HS-27A (cell line): ENCODE measurements around the gene NEO1.
A peak's percentile ranks its signal among the peaks of the same experiment; 100 is the strongest.

Experiments used
- DNase-seq: peaks from one replicate; pipeline ENCODE4 v3.0.0-alpha.2; 2012; ENCODE audit warnings: low read depth, missing footprints

Gene NEO1

DNA sequence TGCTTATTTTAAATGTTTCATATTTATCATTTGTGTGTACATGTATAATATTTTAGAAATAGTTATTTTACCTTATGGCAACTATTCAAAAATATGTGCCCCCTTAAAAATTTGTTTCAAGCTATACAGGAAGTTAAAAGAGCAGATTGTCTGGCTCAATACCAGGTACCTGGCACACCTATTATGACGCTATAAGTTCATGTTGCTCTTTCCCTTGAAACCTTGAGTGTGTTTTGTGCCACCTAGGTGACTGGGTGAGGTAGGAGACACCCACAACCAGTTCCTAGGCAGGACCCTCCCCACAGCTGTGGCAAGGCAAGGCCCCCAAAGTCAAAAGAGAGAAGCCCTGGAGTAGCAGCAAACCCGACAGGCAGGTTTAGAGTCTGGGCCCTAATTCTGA, 20.6 kb upstream of the NEO1 start:
- DNase-seq: no peak

DNA sequence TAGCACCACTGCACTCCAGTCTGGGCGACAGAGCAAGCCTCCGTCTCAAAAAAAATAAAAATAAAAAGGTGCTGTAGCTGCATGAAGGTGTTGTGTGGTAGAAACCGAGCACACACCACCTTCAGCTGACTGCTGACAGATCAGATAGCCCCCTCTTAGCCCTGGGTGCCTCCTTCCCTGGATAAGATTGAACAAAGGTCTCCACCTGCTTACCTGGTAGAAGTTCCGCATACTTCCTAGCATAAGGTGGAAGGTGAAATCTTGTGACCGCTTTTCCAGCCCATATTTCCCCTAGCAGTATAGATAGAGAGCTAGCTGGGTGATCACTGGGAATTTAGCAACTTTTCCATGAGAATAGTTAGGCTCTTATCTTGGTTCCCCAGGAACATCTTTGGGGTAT, 18.7 kb upstream of the NEO1 start:
- no peak for DNase-seq

DNA sequence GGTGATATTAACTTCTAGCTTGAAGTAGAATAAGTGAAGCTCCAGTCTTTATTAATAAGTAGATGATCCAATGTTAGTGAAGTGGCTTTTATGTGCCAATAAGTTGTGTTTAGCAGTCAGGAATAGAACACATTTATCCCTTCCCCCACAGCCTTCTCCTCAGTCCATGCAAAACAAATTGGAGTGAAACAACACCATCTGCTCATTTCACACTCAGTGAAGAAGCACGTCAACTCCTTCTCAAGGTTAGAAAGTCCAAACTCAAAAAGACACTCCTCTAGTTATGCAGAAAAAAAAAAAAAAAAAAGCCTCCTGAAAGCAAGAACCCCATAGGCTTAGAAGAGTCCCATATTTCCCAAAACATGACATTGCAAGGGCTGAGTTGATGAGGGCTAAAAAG, 18.0 kb upstream of the NEO1 start:
- no peak for DNase-seq

DNA sequence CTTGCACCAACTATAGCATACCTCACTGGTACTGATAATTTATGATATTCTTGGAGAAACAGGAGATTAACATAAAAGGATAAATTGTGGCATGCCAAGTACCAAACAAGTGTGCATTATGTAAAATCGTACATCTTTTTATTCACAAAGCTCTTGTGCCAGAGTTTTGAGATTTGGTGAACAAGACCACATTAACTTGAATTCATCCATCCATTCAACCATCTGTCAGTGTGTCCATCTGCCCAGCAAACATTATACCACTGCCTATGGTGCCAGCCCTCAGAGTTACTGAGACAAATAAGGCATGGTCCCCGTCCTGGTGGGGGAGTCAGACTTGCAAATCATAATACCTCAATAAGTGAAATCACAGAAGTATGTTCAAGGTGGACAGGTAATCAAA, 17.0 kb upstream of the NEO1 start:
- no peak for DNase-seq

DNA sequence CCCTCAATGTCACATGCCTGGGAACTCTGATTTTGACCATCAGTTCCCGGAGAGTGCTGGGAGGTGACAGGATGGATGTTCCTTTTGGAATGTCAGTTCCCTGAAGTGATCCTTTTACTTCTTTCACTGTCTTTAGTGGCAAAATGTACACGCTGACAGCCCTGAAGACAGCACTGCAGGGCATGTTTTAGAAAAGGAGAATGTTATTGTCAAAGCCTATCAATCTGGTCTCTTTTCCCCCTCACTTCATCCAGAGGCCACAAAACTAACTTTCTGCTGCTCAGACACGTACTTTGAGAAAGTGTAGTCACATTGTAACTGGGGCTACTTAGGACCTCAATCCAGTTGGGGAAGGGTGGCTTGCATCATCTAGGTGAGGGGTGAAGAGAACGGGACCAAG, 14.0 kb upstream of the NEO1 start:
- DNase-seq: no peak

DNA sequence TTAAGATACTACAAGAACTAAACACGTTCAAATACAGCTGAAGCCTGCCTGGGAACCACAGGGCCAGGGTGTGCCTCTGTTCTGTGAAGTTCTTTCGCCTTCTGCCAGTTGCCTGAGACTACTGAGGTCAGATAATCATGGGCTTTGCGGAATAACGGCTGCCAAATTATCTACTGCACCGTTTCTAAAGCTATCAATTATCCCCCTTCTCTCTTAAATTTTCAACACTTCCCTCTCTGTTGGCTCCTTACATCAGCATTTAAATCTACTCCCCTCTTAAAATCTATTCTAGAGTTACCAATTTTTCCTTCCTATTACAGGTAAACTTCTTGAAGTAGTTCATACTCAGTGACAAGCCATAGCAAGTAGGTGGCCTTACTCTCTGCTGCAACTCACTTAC, 6.2 kb upstream of the NEO1 start:
- no peak for DNase-seq

DNA sequence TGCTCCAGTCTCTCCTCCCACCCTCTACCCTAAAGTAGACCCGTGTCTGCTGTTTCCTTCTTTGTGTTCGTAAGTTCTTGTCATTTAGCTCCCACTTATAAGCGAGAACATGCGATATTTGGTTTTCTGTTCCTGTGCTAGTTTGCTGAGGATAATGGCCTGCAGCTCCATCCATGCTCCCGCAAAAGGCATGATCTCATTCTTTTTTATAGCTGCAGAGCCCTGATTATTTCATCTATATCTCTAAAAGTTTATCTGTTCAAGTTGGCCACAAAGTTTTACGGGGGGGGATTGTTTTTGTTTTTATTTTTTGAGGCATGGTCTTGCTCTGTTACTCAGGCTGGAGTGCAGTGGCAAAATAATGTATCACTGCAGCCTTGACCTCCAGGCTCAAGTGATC, 4.4 kb upstream of the NEO1 start:
- DNase-seq: no peak

DNA sequence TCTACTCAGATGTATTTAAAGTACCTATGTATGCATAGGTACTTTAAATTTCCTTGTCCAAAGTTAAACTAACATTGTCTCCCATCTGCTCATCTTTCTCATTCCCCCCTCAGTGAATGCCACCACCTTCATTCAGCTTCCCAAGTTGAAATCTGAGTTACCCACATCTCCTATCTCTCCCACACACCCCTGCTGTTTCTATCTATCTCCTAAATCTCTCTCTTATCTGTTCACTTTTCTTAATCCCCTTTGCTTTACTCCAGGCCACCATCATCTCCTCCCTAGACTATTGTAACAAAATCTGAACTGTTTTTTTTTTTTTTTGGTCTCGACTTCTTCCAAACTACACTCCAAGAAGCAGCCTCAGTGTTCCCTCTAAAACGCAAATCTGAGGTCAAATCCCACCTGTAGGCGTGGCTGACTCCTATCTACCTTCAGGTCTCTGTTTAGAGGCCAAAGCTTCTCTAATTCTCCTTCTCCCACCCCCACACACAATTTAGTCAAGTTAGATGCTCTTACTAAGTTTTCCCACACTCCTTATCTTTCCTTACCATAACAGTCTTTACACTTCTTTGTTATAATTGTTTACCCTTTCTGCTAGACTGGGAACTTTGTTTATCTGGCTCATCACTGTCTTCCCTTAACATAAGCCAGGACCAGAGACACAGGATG, 3.5 kb upstream of the NEO1 start:
- DNase-seq: no peak

DNA sequence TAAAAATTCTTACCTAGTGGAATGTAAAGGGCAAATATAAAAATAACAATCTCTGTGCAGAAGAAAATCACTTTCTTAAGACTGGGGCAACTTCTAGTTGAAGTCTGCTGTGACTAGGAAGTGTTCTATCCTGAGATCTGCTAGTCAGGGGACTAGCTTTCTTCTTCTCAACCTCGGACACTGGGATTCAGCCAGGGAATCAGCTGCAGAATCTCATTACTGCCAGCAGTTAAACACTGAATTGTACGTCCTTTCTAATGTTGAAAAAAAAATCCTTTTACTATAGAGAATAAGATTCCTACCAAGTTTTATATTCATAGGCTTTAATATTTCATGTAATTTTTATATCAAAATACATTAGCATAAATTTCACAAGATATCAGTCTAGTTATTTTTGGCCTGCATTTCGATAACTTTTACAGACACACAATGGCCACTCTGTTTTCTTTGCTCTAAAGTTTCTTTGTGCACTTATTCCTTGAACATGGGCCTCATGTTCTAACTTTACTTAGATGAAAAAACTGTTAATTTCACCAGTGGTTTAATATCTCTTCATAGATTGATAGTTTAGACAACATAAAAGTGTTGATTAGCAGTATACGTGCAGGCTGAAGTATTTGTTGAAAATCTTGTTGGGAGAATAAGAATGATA, 2.6 kb upstream of the NEO1 start:
- no peak for DNase-seq

DNA sequence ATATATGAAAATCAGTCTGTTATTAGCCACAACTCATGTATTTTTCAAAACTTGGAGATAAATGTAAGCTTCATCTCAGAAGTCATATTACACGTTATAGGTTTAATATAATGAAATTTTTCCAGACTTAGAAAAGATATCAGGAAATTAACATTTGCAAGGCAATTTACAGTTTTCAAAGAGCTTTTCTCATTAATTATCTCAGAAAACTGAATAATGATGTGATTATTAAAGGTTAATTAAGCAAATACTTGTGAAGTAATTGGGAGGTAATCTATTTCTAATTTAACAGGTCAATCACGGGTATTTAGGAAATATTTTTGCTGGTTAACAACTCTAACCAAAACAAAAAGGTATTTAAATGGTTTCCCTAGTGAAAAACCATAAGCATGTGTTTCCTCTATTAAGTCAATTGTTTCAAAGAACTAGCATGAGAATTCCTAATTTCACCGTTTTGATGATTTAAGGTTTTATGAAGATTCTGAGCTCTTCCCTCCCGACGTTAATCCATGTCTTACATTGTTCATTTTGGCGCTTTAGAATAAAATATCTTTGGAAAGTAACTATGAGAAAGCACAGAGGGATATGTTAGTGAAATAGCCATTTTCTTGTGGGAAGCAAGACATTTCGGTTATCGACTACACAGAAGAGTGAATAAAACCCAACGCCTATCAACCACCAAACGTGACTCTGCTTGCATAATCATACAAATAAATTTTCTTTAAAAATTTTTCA, 1.5 kb upstream of the NEO1 start:
- no peak for DNase-seq

DNA sequence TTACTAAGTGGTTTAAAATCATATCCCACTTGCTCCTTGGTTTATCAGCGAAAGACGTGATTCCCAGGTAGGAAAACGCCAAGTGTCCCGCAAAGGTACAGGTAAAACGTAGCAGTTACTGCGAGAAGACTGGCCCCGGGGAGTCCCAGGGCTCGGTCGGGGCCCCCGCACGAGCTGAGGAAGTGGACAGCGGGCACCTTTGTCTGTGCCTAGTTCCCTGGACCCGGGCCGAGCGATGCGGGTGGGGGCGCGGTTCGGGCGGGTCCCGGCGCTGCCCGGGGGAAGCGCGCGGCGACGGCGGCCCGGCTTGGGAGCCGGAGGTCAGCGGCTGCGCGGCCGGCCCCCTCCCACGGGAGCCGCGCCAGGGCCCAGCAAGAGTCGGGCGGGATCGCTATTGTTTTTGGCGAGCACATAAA, 864 bp upstream of the NEO1 start:
- no peak for DNase-seq

DNA sequence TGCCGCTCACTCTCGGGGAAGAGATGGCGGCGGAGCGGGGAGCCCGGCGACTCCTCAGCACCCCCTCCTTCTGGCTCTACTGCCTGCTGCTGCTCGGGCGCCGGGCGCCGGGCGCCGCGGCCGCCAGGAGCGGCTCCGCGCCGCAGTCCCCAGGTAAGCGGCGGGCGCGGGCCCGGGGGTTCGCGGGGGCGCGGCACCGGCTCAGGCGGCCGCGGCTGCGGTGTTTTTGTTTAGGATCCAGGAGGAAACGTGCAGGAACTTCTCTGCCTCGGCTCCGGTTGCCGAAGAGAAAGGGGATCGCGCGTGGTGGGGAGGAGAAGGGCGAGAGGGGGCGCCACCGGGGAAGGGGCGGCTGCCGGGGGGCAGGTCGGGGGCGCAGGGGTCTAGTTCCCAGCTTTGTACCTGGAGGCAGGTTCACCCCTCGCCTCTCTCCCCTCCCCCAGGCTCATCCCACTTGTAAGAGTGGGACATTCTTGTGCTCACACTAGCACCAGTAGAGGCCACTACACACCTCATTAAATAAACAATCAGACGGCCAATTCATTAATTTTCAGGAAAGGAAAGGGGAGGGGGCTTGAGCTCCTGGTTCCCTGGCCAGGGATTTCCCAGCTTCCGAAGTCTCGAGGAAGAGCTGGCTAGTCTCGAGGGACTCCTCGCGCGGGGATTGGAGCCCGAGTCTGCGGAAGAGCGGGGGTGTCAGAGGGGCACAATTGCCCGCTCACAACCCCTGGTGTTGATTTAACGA, 562 bp downstream of the NEO1 start:
- peak; percentile 53 for DNase-seq

DNA sequence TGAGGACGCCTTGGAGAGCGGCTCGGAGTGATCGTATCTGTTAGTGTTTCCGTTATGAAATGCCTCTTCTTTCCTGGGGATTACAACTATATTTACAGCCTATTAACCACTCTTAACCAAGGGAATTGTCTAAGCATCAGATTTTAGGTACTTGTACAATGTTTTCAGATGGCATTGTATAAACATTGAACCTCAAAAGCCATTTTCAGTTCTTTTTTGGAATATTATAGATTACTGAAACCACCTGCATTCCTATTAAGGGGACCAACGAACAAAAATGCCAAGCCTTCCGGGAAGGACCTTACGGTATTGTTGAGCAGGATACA, 1.1 kb downstream of the NEO1 start:
- no peak for DNase-seq

DNA sequence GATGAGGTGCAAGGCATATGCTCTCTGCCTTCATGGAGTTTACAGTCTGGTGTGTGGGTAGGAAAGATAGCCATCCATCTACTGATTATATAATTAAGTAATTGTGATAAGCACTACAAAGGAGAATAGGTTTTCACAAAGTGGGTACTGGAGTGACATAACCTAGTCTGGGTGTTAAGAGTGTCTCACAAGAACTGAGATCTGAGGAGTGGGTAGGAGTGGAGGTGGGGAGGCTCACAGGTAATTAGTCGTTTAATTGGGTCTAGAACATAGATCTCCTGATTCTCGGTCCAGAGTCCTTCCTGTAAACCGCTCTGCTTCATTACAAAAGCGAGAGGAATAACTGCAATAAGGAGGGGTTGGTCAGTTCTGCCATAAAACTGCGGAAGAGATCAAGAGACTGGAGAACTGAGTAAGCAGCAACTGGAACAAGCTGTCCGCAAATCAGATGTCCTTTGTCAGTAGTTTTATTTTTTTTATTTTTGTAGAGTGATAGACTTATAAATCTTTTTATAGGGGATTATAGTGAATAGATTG, 2.2 kb downstream of the NEO1 start:
- no peak for DNase-seq

DNA sequence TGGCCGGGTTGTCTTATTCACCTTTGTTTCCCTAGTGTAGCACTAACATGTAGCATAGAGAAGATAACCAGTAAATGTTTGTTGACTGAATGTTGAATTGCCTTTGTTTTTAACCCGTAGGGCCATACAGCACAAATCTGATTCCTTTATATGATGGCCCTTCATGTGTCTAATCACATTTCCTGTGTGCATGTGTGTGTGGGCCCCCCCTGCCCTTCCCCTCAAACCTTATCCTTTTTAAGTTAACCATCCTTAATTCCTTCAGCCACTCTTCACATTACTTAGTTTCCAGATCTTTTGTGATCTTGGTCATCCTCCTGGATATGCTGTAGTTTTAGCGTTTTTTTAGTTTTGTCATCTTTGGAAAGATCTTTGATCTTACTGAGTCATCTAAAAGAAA, 4.2 kb downstream of the NEO1 start:
- no peak for DNase-seq

DNA sequence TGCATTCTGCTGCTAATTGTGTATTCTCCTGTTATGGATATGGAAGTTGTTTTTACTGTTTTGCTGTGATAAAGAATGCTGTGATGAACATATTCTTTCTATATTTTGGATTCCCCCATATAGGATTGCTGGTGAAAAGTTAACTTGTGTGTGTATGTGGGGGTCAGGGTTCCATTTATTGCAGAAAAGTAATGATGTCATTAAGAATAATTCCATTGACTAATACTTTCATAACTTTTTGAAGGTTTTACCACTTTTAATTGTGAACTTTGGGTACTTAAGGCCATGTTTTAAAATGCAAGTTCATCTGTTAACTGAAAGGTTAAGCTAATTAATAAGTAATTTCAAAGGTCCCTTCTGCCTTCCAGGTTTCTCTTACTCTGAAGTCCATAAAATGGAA, 6.2 kb downstream of the NEO1 start:
- DNase-seq: no peak

DNA sequence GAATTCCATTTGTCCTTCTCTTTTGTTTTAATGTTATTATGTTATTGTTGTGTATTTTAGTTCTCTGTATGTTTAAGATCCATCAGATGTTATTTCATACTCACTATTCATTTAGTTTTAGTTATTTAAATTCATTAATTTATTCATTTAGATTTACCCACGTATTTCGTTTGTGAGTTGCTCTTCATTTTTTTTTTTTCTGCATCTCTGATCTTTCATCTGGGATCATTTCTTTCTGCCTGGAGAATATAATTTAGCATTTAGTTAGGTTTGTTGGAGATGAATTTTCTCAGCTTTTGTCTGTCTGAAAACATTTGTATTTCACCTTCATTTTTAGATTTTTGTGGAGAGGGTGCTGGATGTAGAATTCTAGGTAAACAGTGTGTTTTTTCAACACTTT, 12.9 kb downstream of the NEO1 start:
- DNase-seq: no peak

DNA sequence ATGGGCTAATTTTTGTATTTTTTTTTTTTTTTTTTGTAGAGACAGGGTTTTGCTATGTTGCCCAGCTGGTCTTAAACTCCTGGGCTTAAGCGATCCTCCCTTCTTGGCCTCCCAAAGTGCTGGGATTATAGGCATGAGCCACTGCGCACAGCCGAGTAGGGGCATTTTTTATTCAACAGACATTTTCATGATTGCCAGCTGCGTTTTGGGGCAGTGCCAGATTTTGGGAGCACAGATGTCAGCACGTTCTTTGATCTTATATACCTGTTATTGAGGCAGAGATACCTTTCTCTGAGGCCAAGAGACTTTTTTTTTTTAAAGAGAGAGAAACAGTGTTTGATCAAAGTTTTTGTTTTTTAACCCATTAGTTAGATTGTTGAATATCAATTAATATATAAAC, 16.8 kb downstream of the NEO1 start:
- no peak for DNase-seq

DNA sequence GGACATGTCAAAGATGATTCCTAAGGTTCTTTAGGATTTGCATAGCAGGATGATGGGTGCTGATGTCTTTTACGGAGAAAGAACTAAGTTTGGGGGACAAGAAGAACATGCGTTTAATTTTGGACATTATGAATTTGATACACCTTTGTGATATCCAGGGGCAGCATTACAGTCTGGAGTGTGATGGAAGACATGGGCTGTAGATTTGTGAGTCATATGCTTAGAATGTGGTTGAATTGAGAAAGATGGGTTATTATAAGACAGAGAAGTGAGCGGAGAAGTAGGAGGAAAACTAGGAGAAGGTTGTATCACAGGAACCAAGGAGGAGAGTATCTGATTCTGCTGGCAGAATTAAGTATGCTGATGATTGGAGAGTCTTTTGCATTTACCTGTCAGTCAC, 20.6 kb downstream of the NEO1 start:
- DNase-seq: no peak

DNA sequence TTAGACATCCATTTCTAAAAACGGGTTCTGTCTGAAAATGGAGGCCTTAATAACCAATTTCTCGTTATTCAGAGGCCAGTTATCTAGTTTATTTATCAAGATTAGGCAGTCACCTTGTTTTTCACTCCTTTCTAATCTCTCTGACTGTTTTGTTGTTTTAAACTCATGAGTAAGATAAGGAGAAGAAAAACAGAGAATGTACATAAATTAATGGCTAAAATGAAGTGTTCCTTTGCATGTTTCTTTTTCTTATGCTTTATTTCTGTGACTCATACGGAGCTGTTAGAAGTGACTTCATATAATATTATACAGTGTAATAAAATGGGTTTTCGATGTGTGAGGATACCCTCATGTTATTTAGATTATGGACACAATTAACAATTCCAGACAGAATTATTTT, 22.0 kb downstream of the NEO1 start:
- no peak for DNase-seq

DNA sequence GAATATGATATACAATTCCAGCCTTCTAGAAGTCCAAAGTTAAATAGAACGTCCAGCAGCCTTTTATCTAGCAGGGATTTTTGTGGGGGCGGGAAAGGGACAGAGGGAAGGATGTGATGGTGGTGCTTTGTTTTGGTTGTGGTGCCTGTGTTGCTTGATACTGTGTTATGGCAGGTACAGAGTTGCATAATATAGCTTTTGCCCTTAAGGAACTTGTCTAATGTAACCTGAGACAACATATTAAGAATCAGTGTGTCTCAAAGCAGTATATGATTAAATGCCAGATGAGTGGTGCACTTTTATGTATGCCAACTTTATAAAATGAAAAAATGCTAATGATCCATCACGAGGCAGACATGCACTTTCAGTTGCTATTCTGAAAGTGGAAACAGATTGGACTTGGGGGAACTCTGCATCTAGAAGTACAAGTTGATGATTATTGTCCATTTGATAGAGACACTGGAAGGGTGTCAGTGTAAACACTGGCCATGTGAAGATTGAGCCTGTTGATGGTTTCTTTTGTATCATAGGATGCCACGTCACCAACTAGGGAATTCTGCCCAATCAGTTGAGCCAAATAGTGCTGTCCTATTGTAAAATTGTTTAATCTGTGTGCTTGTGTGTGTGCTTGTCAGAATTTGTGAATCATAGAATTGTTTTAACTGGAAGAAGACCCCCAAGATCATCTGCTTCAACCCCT, 23.0 kb downstream of the NEO1 start:
- no peak for DNase-seq

DNA sequence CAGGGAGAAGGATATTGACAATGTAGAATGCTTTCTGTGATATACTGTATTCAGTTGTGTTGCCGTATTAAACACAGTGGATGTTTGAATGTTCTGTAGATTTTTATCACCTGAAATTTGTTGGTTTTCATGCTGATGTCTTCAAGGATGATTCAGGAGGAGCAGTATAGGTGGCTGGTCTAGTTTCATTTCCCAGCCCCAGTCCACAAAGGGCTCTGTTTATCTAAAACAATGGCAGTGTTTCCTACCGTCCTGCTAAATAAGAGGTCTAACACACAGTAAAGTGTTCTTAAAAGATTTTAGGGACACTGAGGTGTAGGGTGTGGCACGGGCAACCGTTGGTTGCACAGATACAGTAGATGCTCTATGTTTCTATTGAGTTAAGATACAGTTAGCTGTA, 26.0 kb downstream of the NEO1 start:
- DNase-seq: no peak
